ENCODE results near the gene CABP2. TPM values are rescaled to one million over a fixed set of nuclear protein-coding genes. Genes with fewer than 3 reads are reported as not detected.
"Not testable (repeated sequence)": the region's sequence is repeated elsewhere in the genome, so short reads cannot be mapped to it uniquely, and the experiment has no call there.

CABP2 gene
- total RNA-seq, 8 experiments from 2014 or later, result 0.71 TPM; not detected in 7

DNA sequence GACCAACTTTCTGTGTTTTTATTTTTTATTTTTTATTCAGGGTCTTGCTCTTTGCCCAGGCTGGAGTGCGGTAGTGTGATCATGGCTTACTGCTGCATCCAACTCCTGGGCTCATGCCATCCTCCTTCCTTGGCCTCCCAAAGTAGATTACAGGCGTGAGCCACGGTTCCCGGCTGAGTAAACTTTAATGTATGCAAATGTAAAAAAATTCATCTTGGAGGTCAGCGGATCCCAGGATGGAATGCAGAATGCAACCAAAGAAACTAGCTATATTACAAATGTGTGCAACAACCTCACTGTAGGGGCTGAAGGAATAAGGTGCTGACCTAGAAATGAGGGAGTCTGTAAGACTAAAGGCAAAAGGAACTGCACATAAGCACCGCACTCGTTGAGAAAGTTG lies 9.1 kb downstream of the CABP2 start:
- in situ Hi-C loops (cut with MboI; ENCODE audit: low pct_unique_long_range_greater_than_20kb in 2 of 9, low sequenced_read_pairs in 9 of 9, unreplicated experiment in 9 of 9), result no loop called here
- WGBS, 10 experiments, result 9 to 84% (median 66%) methylated on average over 1 to 7 of the region's 7 CpGs; no CpG with 5 or more reads in 2 of the 10 experiments
- ATAC-seq (replicated peaks in 6 of 8), result peak in 2 of 8 experiments; percentile 51 to 62
- Histone ChIP-seq H3K4me3 (no peak overlapping the region), H3K27ac (no peak overlapping the region), H3K4me1 (replicated peaks in 1 of 2) (peaks cover 0 to 2% of the 10 kb centered on the region in 2 donors)

DNA sequence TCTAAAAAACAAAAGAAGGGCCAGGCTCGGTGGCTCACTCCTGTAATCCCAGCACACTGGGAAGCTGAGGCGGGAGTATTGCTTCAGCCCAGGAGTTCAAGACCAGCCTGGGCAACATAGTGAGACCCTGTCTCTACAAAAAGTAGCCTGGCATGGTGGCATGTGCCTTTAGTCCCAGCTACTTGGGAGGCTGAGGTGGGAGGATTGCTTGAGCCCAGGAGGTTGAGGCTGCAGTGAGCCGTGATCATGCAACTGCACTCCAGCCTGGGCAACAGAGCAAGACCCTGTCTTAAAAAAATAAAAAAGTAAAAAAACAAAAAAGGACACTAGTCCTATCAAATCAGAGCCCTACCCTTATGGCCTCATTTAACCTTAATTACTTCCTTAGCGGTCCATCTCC lies 11.7 kb downstream of the CABP2 start:
- in situ Hi-C loops (cut with MboI; ENCODE audit: low pct_unique_long_range_greater_than_20kb in 2 of 9, low sequenced_read_pairs in 9 of 9, unreplicated experiment in 9 of 9); H3K4me3 ChIP-seq; H3K27ac ChIP-seq; H3K4me1 ChIP-seq (replicated peaks in 1 of 2); ATAC-seq (replicated peaks in 6 of 8): not testable (repeated sequence)
- 60 to 100% (median 88%) methylated on average over 1 to 2 of the region's 4 CpGs; no CpG with 5 or more reads in 3 of the 10 experiments for WGBS, 10 experiments

DNA sequence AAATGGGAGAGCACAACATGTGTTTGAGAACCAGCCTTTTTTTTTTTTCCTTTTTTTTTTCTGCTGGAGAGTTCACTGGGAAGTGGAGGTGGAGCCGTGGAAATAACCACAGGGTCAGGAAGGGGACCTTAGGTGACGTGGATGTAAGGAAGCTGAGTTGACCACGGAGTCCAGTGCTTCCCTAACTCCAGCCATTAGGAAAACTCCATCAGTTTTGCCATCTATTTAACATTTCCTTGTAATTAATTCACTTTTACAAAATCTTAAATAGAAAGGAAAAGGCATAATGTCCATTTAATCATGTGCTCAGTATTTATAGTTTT lies 13.3 kb downstream of the CABP2 start:
- no peak overlapping the region for H3K4me3 ChIP-seq
- ATAC-seq (replicated peaks in 6 of 8), result no peak
- H3K27ac ChIP-seq, result no peak overlapping the region
- H3K4me1 ChIP-seq (replicated peaks in 1 of 2), result peaks cover 11 to 19% of the 10 kb centered on the region in 2 donors
- in situ Hi-C loops (cut with MboI; ENCODE audit: low pct_unique_long_range_greater_than_20kb in 2 of 9, low sequenced_read_pairs in 9 of 9, unreplicated experiment in 9 of 9), result no loop called here
- 20 to 100% (median 67%) methylated on average over 1 to 3 of the region's 3 CpGs; no CpG with 5 or more reads in 1 of the 10 experiments for WGBS, 10 experiments

DNA sequence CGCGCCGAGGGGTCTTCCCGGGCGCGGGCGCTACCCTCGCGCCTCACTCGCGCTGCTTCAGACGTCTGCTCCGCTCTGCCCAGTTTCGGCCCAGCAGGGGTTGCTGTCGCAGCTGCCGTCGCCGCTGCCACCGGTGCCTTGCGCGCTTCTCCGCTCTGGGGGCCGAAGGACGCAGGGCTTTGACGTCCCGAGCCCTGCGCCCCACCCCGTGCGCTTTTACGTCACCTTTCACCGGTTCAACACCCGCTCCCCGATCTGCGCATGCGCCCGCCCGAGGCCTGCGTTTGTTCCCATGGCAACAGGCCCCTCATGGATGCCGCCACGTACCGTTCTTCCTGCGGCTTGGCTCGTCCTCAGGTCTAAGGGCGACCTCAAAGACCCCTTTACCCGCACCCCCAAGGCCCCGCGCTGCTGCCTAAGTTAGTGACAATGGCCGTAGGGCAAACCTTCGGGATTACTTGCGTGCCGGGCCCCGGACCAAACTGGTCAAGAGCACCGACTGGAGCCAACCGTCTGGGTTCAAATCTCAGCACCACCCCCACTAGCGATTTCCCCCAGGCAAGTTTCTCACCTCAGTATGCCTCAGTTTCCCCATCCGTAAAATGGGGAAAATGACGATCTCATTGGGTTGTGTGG lies 14.6 kb downstream of the CABP2 start:
- Histone ChIP-seq H3K4me3 (peak overlapping the region; percentile 84 to 97 (median 90)), H3K27ac (peak overlapping the region; percentile 96 to 99), H3K4me1 (replicated peaks in 1 of 2) (peaks cover 11 to 19% of the 10 kb centered on the region in 2 donors)
- ATAC-seq (replicated peaks in 6 of 8), result peak; percentile 23 to 52 (median 42)
- WGBS, 10 experiments, result 0% methylated on average over 3 to 22 of the region's 57 CpGs; no CpG with 5 or more reads in 7 of the 10 experiments
- in situ Hi-C loops (cut with MboI; ENCODE audit: low pct_unique_long_range_greater_than_20kb in 2 of 9, low sequenced_read_pairs in 9 of 9, unreplicated experiment in 9 of 9), result no loop called here

DNA sequence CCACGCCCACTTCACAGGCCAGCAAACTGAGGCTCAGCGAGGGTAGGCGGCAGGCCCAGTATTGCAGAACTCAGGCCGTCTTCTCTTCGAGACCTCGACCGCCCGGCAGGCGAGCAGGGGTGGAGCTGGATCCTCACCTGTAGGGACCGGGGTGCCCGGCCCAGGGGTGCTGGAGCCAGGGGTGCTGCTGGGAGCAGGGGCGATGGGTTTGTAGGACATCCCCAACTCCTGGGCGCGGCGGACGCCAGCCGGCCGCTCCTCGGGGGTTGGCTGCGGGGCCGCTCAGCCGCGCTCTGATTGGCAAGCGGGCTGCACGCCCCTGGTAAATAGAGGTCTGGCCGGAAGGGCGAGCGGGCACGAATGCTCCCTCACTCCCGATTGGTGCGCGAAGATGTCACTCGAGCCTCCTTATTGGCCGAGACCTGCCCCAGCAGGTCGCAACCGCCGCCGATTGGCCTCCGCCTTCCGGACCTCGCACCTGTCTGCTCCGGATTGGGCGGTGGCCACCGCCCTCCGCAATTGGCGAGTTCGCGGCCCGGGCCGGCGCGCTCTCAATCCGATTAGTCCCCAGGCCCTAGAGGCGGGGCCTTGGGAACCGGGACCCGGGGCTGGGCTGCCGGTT lies 15.3 kb downstream of the CABP2 start, which contains the start of gene CDK2AP2:
Gene CDK2AP2 (minus strand): TSS at position 299 of the 622 bp plus-strand sequence. CDS start 80 bp downstream, at position 219.
- in situ Hi-C loops (cut with MboI; ENCODE audit: low pct_unique_long_range_greater_than_20kb in 2 of 9, low sequenced_read_pairs in 9 of 9, unreplicated experiment in 9 of 9), result no loop called here
- WGBS, 10 experiments, result 0 to 4% (median 1%) methylated on average over 4 to 19 of the region's 57 CpGs; no CpG with 5 or more reads in 6 of the 10 experiments
- Histone ChIP-seq H3K4me3 (peak within 1 kb of the TSS; percentile 84 to 97 (median 90)), H3K27ac (peak within 1 kb of the TSS; percentile 96 to 99), H3K4me1 (replicated peaks in 1 of 2) (peaks cover 14 to 25% of the 10 kb centered on the region in 2 donors)
- peak; percentile 64 to 84 (median 79) for ATAC-seq (replicated peaks in 6 of 8)

DNA sequence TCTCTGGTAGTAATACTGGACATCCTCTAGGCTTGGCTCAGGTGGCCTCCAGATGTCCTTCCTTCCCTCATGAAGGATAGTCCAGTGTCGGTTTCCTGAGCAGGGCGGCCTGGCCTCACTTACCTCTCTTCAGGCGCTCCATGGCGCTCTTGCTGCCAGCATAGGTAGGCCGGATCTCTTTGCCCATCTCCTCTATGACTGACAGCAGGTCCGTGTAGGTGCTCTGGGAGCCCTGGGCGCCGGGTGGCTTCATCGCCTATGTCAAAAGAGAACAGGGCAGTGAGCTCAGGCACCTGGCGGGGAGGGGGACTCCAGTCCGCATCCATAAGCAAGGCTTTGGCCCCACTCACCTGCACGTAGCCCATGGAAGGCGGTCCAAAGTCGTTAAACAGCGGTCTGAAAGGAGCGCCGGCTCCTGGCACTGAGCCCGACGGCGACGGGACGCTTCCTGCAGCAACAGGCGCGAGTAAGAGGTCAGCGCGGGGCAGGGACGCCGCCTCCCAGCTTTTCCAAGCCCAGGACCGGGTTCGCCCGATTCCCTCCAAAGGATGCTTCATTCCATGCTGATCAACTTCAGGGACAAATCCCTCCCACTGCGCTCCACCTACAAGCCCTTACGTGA lies 15.9 kb downstream of the CABP2 start:
- H3K27ac ChIP-seq, result peak overlapping the region; percentile 63 to 76
- 0 to 71% (median 53%) methylated on average over 1 to 4 of the region's 33 CpGs; no CpG with 5 or more reads in 6 of the 10 experiments for WGBS, 10 experiments
- peak overlapping the region; percentile 84 to 97 (median 90) for H3K4me3 ChIP-seq
- in situ Hi-C loops (cut with MboI; ENCODE audit: low pct_unique_long_range_greater_than_20kb in 2 of 9, low sequenced_read_pairs in 9 of 9, unreplicated experiment in 9 of 9), result no loop called here
- peaks cover 20 to 29% of the 10 kb centered on the region in 2 donors for H3K4me1 ChIP-seq (replicated peaks in 1 of 2)
- ATAC-seq (replicated peaks in 6 of 8), result peak in 1 of 8 experiments; percentile 16

DNA sequence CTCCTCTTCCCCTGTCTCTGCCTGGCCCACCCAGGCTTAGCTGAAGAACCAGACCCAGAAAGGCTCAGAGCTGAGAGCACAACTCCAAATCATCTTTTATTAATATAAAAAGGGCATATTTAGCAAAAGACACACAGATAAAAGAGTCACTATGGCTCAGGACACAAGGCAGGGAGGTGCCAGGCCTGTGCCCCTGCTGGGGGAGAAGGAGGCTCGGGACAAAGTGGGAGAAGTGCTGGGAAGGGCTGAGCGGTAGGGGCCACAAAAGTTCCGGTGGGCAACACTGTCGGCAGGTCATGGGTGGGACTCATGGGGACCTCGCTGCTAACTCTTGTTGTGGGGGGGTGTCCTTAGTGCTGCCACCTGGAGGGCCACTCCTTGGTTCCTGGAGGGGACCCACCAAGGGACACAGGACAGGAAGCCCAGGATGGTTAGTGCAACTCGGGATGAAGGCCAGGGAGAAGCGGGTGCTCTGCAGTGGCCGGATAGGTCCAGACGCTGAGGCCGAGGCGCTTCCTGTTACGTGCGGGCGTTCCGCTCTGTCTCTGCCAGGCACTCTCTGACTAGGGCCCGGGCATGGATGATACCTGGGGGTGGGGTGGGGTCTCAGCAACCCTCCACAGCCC lies 16.7 kb downstream of the CABP2 start:
- in situ Hi-C loops (cut with MboI; ENCODE audit: low pct_unique_long_range_greater_than_20kb in 2 of 9, low sequenced_read_pairs in 9 of 9, unreplicated experiment in 9 of 9), result no loop called here
- peaks cover 20 to 29% of the 10 kb centered on the region in 2 donors for H3K4me1 ChIP-seq (replicated peaks in 1 of 2)
- ATAC-seq (replicated peaks in 6 of 8), result no peak
- no peak overlapping the region for H3K27ac ChIP-seq
- WGBS, 10 experiments, result 20 to 100% (median 95%) methylated on average over 1 to 4 of the region's 16 CpGs; no CpG with 5 or more reads in 7 of the 10 experiments
- H3K4me3 ChIP-seq, result peak overlapping the region in 2 of 5 donors; percentile 59 to 72

DNA sequence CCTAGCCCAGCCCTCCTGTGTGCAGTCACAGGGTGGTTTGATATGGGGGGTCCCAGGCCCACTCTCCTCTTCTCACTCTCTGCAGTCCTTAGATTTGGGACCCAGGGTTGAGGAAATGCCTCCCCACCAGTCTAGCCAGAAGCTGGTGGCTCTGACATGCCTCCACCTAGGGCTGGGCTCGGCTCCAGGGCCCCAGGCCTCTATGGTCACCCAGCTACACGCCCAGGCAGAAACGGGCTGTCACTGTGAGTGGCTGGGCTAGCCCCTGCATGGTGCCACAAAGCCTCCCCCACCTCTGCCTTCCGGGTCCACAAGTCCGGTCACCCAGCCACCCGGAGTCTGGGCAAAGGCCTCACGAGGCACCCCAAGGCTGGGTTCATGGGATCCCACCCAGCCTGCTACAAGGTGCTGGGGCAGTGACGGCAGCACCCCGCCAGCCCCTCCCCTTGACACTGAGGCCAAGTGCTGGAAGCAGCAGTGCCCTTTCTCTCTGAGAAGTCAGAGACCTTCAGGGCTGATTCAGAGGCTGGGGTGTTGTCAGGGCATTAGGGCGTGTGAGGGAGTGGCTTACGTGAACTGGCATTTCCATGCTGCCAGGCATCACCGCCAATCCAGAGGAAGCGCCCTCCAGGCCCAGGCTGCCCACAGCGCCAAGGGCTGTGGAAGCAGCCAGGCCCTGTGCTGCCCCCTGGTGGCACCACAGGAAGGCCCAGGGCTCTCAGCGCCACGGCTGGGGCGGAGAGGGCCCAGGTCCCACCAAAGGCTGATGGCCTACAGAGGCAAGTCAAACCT lies 17.4 kb downstream of the CABP2 start:
- H3K27ac ChIP-seq, result peak overlapping the region; percentile 49 to 76
- H3K4me1 ChIP-seq (replicated peaks in 1 of 2), result peaks cover 20 to 29% of the 10 kb centered on the region in 2 donors
- in situ Hi-C loops (cut with MboI; ENCODE audit: low pct_unique_long_range_greater_than_20kb in 2 of 9, low sequenced_read_pairs in 9 of 9, unreplicated experiment in 9 of 9), result no loop called here
- ATAC-seq (replicated peaks in 6 of 8), result peak; percentile 10 to 39 (median 30)
- H3K4me3 ChIP-seq, result peak overlapping the region; percentile 46 to 72 (median 59)
- WGBS, 10 experiments, result 0 to 33% (median 15%) methylated on average over 1 to 7 of the region's 17 CpGs; no CpG with 5 or more reads in 2 of the 10 experiments

DNA sequence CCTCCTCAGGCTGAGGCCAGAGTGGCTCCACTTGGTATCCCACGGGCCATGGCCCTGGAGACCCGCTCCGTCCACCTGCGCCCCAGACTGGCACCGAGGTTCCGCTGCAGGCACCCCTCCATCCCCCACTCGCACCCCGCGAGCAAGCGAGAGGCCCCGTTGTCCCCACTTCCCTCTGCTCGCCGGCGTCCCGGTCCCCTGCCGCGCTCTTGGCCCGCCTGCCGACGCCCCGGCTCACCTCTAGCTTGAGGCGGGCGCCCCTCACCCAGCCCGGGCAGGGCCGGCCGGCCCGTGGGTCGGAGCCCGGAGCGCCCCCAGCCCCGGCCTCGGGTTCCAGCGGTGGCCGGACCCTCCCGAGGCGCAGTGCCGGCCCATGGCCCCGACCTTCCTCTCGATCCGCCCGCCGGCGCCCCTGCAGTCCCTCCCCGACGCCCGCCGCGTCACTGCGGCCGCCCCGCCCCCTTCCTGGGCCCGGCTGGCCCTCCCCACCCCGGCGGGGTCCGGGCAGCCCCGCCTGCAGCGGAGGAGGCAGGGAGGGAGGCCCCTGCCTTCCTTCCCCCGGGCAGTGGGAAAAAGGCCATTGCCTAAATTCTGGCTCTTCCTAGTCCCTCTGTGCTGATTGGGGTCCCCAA lies 18.2 kb downstream of the CABP2 start, which contains the start of gene PITPNM1:
Gene PITPNM1 (minus strand): TSS at position 414 of the 632 bp plus-strand sequence. CDS start 1,183 bp downstream, outside the sequence.
- in situ Hi-C loops (cut with MboI; ENCODE audit: low pct_unique_long_range_greater_than_20kb in 2 of 9, low sequenced_read_pairs in 9 of 9, unreplicated experiment in 9 of 9), result no loop called here
- Histone ChIP-seq H3K27ac (peak within 1 kb of the TSS; percentile 49 to 76), H3K4me1 (replicated peaks in 1 of 2) (peaks cover 20 to 29% of the 10 kb centered on the region in 2 donors), H3K4me3 (peak within 1 kb of the TSS; percentile 46 to 72 (median 59))
- WGBS, 10 experiments, result no CpG with 5 or more reads among the region's 58 CpGs
- peak; percentile 3 to 25 (median 11) for ATAC-seq (replicated peaks in 6 of 8)

DNA sequence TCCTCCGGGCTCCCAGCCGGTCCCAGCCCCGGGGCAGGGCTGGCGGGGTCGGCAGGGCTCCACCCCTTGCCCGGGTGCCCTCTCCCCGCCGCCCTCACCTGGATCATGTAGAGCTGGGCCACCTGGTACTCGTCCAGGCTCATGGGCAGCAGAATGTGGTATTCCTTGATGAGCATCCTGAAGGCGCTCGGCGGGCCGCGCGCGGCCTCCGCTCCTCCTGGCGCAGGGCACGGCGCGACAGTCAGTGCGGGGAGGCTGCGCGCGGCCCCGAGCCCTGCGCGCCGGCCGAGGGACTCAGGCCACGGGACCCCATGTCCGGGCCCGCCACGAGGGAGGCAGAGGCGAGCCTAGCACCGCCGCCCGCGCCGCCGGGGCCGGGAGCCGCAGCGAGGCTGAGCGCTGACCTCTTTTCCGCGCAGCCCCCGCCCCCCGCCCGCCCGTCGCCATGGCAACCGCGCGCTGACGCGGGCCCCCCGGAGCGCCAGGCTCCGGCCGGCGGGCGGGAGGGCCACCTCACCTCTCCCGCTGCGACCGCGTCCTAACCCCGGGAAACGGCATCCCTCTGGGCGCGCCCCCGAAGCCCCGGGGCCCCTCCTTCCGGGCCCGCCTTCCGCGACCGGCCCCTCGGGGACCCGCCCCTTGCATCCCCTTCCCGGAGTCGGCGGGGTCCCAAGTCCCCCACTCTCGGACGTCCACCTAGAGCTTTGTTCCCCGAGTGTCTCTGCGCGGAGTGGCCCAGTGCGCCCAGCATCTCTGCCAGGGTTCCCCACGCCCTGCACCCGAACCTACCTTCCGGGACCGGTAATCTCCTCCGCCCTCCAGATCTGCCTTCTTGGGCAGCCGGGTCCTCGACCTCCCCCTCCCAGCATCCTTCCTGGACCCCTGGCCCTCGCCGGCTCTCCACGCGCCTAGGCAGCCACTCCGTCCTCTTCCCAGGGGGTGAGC lies 19.0 kb downstream of the CABP2 start:
- in situ Hi-C loops (cut with MboI; ENCODE audit: low pct_unique_long_range_greater_than_20kb in 2 of 9, low sequenced_read_pairs in 9 of 9, unreplicated experiment in 9 of 9), result no loop called here
- ATAC-seq (replicated peaks in 6 of 8), result peak in 7 of 8 experiments; percentile 0 to 15 (median 9)
- H3K4me3 ChIP-seq, result peak overlapping the region; percentile 46 to 72 (median 59)
- H3K4me1 ChIP-seq (replicated peaks in 1 of 2), result peaks cover 20 to 29% of the 10 kb centered on the region in 2 donors
- 0 to 3% (median 0%) methylated on average over 6 to 9 of the region's 101 CpGs; no CpG with 5 or more reads in 7 of the 10 experiments for WGBS, 10 experiments
- H3K27ac ChIP-seq, result peak overlapping the region; percentile 49 to 76
